ENCODE data around the gene PGM1. TPM values are rescaled to one million over a fixed set of nuclear protein-coding genes. Genes with fewer than 3 reads are reported as not detected.

PGM1 gene
- total RNA-seq, 1 experiment from 2014 or later = 77.2 TPM

- Histone ChIP-seq H3K4me3 (ENCODE audit: low read depth in 2 of 2, low read length in 2 of 2) (no peak overlapping the region), H3K27ac (ENCODE audit: low read length) (no peak overlapping the region), H3K36me3 (ENCODE audit: control insufficient read depth, insufficient read depth, low read length) (no peaks in the 10 kb centered on the region), H3K9me3 (ENCODE audit: control insufficient read depth, insufficient read depth, low read depth, low read length) (no peaks in the 10 kb centered on the region), H3K27me3 (ENCODE audit: control insufficient read depth, insufficient read depth, low read length) (no peaks in the 10 kb centered on the region), H3K4me1 (ENCODE audit: control insufficient read depth, insufficient read depth, low read length) (peaks cover 18% of the 10 kb centered on the region)
- in situ Hi-C loops (cut with HindIII; ENCODE audit: low pct_unique_long_range_greater_than_20kb, low sequenced_read_pairs) (no loop called here), intact Hi-C loops (cut with micrococcal nuclease; ENCODE audit: unreplicated experiment) (no loop called here)
- DNase-seq (ENCODE audit: low read depth, low spot score) (no peak), ATAC-seq (no peak)
- no peak for TF ChIP-seq CTCF (IDR thresholded peaks at IDR 0.05)
- no peak for TF ChIP-seq SIN3A (IDR thresholded peaks at IDR 0.05; ENCODE audit: borderline replicate concordance, insufficient read depth, low read depth, low read length)
- no peak for TF ChIP-seq POLR2AphosphoS5 (IDR thresholded peaks at IDR 0.05; ENCODE audit: low read depth, low read length)
- no peak for TF ChIP-seq TCF7L2 (IDR thresholded peaks at IDR 0.05; ENCODE audit: low read depth, low read length)
- TF ChIP-seq, protein P1, sequence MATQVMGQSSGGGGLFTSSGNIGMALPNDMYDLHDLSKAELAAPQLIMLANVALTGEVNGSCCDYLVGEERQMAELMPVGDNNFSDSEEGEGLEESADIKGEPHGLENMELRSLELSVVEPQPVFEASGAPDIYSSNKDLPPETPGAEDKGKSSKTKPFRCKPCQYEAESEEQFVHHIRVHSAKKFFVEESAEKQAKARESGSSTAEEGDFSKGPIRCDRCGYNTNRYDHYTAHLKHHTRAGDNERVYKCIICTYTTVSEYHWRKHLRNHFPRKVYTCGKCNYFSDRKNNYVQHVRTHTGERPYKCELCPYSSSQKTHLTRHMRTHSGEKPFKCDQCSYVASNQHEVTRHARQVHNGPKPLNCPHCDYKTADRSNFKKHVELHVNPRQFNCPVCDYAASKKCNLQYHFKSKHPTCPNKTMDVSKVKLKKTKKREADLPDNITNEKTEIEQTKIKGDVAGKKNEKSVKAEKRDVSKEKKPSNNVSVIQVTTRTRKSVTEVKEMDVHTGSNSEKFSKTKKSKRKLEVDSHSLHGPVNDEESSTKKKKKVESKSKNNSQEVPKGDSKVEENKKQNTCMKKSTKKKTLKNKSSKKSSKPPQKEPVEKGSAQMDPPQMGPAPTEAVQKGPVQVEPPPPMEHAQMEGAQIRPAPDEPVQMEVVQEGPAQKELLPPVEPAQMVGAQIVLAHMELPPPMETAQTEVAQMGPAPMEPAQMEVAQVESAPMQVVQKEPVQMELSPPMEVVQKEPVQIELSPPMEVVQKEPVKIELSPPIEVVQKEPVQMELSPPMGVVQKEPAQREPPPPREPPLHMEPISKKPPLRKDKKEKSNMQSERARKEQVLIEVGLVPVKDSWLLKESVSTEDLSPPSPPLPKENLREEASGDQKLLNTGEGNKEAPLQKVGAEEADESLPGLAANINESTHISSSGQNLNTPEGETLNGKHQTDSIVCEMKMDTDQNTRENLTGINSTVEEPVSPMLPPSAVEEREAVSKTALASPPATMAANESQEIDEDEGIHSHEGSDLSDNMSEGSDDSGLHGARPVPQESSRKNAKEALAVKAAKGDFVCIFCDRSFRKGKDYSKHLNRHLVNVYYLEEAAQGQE (IDR thresholded peaks at IDR 0.05; ENCODE audit: insufficient read depth in 1 of 2, low read depth in 2 of 2, low read length in 1 of 2) = no peak
- ChIA-PET POLR2A (interaction anchor here (0.7 kb wide), 1 partner anchor 64 kb away, joined by 7 read pairs; no protein-coding TSS in a partner anchor), CTCF (no interaction called here)
- no TSS peak for BruUV-seq (replicated peaks)
Observed at GRCh38 chr1:63709267-63709828, 116.1 kb downstream of the PGM1 start.

Other genes starting within 250 kb of the PGM1 start
- gene ALG6, start 225.8 kb upstream of the PGM1 start, total RNA-seq (2021; ENCODE audit: unreplicated experiment) = 22.6 TPM
- gene ITGB3BP, start 70.2 kb upstream of the PGM1 start, total RNA-seq (2021; ENCODE audit: unreplicated experiment) = 31.9 TPM
- 6.6 TPM for gene EFCAB7, start 69.9 kb upstream of the PGM1 start, total RNA-seq (2021; ENCODE audit: unreplicated experiment)
- 19.3 TPM for gene ROR1, start 180.6 kb downstream of the PGM1 start, total RNA-seq (2021; ENCODE audit: unreplicated experiment)

Data from Panc1 (cell line).